SK-N-MC (cell line): ENCODE results near the gene IFT27.

ENCODE experiments used
- EZH2 ChIP-seq: fragments of 200-600 bp; sonication (generic); IDR thresholded peaks from one replicate; pipeline ENCODE4 v1.6.1; 2017; ENCODE audit warnings: antibody characterized with exemption
- FOXP2 ChIP-seq: optimal IDR thresholded peaks from 2 replicates; pipeline ENCODE3; 2011; ENCODE audit warnings: mild to moderate bottlenecking, moderate library complexity; ENCODE audit not compliant: insufficient read depth; ENCODE audit errors: extremely low read length, control extremely low read depth
- POLR2AphosphoS5 ChIP-seq: IDR thresholded peaks from 2 replicates; pipeline ENCODE4 v1.6.1; 2012; ENCODE audit warnings: mild to moderate bottlenecking, low read depth, low read length, borderline replicate concordance

DNA sequence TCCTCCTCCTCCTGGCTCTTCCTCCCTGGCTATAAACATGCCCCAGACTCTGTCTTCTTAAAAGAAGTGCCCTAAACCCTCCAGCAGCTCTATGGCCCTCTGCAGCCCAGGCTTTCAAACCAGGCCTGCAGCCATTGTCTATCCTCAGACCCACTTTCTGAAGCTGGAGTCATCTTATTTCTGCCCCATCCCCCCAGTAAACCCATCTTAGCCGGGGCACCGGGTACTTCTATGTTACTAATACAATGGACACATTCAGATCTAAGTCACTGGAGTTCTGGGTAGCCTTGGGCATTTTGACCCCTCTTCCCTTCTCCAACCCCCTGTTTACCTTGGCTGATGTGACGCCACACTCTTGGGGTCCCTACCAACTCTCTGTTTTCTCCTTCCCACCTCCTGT is 42.6 kb downstream of the IFT27 start:
- no peak for TF ChIP-seq EZH2
- TF ChIP-seq POLR2AphosphoS5, result no peak
- no peak for TF ChIP-seq FOXP2
